HG03457 (cell line): ENCODE measurements around the gene SOCS6.

Experiments
- ATAC-seq: cut with Tn5 transposase; IDR thresholded peaks from one replicate; pipeline ENCODE4 v1.9.1; 2021; ENCODE audit warnings: moderate number of reproducible peaks; ENCODE audit not compliant: unreplicated experiment

The SOCS6 gene

DNA sequence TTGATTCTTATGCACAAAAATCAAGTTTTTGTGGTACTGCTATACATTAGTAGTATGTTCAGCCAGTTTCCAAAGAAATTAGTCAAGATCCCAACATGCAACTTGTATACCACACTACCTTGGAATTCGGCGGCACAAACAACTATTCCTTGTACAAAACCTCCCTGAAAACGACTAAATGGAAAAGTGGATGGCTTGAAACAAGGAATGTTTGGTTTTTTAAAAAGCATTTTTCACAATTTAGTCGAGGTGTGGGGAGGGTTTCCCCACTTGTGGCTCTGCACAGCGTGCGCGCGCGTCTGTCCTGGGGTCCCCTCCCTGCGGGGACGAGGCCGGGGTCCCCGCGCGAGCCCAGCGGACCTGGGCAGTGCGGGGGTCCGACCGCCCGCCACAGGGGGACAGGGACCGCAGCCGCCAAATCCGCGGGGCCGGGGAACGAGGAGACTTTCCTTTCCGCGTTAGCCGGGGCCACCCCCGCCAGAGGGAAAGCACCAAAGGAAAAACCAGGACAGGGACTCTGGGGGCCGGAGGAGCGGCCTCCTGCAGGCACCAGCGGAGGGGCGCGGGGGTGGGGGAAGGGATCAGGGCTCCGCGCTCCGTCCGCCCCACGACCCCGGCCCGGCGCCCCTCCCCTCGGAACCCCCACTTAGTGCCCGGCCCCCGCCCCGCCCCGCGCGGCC, 534 bp upstream of the SOCS6 start:
- peak; percentile 17 for ATAC-seq

DNA sequence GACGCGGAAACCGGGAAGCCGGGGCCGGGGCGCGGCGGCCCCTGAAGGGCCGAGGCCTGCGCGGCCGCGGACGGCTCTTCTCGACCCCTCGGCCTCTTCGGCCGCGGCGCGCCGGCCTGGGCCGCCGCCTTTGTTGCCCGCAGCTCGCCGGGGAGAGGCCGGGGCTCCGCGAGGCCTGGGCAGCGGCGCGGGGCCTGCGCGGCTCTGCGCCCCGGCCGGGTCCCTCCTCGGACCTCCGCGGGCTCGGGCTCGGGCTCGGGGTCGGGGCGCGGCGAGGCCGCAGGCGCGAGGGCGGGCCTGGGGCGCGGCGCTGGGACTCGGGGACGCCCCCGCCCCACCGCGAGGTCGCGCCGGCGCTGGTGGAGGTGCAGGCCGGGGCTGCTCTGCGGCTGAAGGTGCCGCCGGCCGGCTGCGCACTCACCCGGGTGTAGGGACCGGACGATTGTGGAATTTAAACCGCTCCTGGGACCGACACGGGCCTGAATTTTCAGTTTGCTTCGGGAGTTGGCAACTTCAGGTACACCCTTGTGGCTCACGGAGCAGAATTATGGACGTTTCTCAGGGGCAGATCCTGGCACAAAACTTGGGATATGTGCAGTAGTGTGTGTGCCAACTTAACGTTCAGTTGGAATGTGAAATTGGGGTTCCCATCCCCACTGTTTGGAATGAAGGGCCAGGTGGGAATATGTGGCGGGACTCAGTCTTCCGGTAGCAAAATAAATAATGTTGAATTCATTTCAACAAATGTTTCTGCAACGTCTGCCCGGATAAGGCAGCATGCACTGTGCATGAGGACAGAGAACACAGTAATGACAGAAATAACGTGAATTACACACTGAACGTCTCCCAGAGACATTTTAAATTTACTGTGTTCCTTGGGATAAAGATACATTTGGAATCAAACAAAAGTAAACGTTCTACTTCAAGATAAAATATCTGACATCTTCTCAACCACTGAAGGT, 787 bp downstream of the SOCS6 start:
- ATAC-seq, result peak; percentile 39

DNA sequence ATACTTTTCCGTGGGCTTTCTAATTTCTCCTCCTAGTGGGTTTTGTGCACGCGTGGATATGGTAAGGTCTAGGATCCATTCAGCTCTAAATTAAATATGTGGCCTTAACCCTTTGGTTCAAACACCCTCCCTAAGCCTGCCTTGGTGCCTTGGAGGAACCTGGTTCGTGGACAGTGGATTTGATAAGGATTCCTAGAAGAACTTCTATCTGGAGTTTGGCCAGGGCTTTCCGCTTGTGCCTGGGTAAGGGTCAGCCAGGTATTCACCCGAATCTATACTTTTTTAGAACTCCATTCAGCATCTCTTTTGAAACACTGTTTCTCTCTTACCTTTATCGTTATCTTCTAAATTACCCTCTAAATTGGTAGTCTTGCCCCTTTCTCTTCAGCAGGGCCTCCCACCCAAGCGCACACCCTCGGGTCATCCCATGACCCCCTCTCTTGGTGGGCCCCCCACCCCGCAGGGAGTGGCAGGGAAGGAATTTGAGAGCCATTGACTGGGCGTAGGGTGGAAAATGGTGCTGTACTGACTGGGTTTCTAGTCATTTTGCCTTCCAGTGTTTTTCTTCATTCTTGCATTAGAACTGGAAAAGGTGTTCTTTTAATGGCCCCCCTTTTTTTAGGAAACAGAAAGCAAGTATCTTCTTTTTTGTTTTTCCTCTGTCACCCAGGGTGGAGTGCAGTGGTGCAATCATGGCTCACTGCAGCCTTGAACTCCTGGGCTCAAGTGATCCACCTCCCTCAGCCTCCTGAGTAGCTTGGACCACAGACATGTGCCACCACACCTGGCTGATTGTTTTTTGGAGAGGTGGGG, 1.8 kb downstream of the SOCS6 start:
- no peak for ATAC-seq

DNA sequence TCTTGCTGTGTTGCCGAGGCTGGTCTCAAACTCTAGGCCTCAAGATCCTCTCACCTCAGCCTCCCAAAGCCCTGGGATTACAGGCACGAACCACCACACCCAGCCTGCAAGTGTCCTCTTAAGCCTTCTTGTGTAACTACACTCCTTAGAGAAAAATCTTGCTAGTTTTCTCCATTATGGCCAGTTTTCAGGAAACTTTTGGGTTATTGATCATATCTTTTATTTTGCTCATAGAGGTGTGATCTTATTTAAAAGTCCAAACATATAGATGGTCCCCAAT, 2.4 kb downstream of the SOCS6 start:
- no peak for ATAC-seq

DNA sequence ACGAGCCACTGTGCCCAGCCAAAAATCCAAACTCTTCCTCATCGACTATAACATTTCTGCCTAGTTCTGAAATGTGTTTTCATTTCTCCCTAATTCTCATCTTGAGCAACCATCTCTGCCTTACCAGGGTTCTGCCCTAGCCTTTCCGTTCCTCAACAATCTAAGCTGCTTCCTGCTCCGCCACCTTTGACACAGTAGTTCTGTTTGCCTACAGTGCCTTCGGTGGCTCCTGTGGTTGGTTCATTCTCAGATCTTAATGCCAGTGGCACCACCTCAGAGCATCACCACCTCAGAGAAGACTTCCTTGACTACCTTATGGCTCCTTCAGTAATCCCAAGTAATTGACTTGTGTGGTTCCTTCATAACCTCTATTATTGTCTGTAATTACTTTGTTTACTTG, 3.8 kb downstream of the SOCS6 start:
- ATAC-seq, result no peak

DNA sequence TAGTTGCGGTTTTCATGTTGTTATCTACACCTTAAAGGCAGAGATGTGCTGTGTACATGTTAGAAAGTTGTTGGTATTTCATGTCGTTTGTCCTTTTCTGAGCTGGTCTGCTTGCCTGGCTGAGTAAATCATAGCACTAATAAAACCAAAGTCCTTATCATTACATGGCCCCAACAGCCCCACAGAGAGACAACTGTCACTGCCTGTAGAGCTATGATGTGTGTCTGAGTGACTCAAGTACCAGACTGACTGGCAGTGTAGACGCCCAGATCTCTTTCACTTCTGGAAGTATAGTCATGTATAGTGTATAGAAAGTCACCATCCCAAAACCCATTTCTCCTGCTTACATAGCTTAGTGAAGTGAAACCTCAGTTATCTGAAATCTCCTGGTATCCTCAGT, 4.3 kb downstream of the SOCS6 start:
- no peak for ATAC-seq

DNA sequence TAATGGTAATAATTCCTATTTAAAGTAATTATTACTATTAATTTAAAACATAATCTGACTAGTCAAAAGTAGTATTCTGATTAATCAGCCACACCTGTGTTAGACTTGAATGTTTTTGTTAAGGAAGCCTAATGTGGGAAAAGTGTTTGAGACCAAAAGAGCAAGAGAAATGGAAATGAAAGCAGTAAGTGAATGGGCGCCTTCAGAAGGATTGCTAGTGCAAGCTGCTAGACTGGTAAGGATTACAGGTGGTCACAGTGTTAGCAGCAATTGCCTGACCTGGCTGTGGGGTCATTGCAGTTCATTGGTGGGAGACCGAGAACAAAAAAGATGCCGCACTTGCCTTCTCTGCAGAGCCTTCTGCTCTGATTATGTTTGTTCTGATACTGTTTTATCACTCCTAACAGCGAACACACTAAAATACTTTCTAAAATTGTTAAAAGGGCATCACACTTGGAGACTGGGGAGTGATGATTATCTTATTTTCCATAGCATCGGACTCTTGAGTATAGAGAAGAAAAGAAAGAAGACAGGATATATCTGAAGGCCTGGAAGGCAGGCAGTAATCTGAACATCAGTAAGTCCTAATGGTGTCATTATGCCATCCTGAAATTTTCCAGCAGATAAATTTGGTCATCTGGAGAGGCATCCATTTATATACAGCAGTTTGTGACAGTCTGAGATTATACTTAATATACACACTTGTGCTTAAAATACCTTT, 5.8 kb downstream of the SOCS6 start:
- ATAC-seq, result no peak

DNA sequence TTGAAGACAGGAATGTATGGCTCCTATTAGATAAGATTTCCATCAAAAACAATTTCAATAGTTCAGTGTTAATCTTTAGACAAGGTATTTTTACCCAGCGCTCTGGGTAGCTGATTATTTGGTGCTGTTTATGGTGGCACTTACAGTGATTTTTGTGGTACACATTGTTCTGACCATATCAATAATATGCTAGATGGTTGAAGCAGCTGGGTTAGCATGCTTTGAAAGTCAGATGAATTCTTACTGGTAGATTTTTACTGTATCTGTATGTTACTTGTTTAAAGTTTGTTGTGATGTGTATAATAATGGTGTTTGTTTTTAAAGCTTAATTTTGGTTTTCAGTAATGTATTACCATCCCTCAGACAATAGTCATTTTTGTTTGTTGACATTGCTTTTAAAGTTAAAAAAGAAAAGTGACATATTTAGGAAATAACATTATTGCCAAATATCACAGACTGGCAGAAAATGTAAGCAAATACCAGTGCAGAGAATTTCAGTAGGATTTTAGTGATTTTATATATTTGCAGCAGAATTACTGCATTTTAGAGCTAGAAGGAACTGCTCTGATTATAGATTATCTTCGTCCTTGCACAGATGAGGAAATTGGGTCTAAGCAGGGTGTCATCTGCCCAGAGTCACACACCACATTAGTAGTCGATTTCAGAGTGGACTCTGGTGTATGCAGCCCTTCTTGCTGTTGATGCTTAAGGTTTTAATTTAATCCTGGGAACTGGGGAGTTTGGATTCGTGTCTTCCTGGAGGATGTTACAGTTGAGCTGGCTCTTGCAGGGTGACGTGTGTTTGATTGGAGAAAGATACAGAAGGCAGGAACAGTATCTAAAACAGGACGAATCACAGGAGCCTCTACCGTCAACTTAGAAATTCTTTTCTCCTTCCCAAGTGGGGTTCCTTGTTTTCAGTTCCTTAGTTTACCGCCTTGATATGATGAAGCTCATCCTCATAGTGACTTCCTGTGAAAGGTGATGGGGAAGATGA, 6.6 kb downstream of the SOCS6 start:
- ATAC-seq, result no peak

DNA sequence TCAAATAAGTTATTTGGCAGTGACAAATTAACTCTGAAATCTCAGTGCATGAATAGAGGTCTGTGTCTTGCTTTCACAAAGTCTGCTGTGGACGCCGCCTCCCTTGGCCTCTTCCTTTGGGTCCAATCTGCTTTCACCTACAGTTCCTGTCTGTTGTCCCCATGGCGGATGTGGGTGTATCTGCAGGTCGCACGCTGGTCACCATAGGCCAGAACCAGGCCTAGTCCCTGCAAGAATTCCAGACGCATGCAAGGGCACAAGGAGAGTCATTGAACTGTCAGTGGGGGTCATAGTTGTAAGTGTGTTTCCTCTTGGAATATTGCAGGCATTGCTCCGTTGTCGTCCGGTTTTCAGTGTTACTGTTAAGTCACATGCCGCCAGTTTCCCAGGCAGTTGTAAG, 7.4 kb downstream of the SOCS6 start:
- no peak for ATAC-seq

DNA sequence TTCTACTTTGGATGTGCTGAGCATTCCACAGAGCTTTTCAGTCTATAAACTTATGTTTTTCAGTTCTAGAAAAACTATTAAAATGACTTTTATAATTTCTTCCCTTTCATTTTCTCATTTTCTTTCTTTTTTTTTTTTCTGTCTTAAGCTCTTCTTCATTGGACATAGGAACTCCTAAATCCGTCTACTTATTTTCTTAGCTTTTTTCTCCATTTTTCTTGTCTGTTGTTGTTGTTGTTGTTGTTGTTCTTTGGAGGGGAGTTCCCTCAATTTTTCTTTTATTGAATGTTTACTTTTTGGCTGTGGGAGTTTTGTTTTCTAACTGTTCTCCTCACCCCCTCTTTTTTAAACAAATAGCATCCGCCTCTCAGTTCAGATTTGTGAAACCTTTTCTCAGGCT, 7.9 kb downstream of the SOCS6 start:
- no peak for ATAC-seq

DNA sequence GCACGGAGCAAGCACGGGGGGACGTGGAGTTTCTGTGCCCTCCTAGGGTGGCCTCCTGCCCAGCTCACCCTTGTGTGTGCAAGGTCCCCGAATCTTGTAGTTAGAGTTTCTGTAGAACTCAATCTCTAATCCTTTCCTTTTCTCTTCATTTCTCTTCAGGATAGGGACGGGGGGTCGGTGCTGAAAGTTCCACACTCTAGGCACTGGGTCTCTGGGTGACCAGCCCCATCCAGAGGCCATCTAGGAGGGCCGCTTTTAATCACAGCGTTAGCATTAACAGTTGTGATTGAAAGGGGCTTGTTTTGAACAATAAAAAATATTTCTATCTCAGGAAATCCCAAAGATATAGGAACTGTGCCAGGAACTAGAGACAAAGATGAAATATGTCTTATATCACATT, 10.5 kb downstream of the SOCS6 start:
- ATAC-seq, result no peak

DNA sequence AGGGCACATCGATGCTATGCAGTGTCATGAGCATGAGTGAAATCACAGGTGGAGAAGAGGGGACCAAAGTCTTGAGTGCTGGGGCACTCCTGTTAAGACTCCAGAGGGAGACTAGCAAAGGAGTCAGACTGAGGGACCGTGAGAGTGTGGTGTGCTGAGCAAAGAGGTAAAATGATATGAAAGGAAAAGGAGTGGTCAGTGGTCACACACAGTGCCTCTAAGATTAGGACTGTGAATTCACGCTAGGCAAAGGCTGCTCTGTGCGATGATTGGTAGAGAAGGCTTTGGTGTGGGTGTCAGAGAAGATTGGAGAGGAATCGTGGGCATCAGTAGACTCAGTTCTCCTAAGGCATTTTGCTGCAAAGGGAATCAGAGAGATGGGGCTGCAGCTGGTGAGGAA, 12.8 kb downstream of the SOCS6 start:
- no peak for ATAC-seq

DNA sequence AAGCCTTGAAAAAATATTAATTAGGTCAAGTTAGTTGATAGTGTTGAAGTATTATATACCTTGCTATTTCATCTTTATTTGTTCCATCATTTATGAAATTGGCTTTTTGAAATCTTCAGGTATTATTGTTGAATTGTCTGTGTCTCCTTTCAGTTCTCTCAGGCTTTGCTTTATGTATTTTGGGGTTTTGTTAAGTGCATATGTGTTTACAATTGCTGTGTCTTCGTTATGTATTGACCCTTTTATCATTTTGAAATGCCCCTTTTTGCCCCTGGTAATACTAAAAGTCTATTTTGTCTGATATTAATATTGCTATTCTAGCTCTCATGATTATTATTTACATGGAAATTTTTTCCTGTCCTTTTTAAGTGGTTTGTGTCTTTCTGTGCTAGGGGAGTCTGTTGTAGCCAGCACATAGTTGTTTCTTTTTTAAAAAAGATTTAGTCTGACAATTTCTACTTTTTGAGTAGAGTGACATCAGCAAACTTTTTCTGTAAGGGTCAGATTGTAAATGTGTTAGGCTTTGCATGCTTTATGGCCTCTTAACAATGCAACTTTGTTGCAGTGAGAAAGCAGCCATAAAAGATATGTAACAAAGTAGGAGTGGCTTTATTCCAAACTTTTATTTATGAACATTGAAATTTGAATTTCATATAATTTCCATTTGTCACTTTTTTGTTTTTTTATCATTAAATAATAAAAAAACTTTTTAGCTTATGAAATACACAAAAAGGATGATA, 19.9 kb downstream of the SOCS6 start:
- no peak for ATAC-seq

DNA sequence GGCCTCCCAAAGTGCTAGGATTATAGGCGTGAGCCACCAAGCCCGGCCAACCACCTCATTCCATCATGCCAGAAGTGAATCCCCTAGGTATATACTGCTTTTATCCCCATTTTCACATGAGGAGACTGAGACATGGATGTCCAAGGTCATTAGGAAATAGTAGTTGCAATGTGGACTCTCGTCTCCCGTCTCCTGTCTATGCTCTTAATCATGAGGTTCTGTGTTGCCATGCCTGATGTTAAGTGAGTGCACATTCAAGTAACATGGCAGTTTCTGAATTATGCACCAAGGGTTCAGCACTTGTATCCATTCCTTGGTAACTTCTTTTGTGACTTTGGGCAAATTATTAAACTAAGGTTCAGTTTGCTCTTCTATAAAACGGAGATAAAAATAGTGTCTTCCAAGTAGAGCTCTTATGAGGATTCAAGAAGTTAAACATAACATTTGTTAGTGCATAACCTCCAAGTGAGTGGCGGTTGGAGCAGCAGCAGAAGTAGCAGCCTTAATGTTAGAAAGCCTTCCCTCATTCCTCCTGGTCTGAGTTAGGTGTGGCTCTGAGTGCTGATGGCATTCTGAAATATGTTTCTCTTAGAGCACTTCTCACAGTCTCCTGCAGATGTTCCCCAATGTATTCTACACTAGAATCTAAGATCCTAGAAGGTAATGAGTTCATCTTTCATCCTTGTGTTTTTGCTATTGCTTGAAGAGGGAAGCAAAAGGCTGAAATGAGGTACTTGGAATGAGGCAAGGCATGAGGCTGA, 21.9 kb downstream of the SOCS6 start:
- ATAC-seq, result no peak

DNA sequence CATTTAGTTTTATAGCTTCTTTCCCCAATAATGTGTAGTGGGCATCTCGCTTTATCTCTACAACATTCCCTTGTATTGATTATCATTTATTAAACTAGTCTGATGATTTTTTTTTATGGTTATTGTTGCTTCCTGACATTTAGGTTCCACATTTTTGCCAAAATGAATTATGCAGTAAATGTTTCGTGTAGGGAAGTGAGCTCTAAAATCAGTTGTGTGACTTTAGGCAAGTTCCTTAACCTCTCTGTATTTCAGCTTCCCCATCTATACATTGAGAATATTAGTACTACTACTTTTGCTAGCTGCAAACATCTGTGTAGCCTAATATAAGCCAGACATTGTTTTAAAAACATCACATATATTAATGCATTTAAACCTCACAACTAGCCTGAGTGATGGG, 22.9 kb downstream of the SOCS6 start:
- ATAC-seq, result no peak

DNA sequence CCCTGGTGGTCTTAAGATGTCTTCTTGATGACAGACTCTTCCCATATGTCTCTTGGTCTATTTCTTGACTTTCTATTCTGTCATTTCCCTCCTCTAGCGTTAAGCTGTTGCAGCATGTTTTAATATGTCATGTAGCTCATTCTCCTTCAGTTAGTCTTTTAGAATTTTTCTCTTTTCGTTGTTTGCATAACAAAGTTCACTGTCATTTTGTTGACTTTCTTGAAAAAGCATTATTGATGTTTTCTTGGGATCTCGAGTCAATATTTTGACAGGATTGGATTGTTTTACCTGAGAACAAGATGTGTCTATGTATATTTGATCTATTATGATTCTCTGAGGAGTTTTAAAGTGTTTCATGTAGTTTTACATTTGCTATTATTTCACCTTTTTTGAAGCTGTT, 24.8 kb downstream of the SOCS6 start:
- no peak for ATAC-seq

DNA sequence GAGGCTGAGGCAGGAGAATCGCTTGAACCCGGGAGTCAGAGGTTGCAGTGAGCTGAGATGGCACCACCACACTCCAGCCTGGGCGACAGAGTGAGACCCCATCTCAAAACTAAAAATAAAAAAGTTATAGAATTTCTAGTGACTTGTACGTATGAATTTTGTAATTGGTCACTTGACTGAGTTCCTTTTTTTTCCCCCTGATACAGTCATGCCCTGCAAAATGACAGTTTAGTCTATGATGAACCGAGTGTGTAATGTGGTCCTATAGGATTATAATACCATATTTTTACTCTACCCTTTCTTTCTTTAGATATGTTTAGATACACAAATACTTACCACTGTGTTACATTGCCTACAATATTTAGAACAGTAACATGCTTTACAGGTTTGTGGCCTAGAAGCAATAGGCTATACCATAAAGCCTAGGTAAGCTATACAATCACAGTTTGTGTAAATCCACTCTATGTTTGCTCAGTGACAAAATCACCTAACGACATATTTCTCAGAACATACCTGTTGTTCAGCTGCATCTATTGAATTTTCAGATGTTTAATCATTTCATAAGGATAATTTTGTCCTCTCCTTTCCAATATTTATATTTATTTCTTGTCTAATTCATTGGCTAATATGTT, 25.4 kb downstream of the SOCS6 start:
- ATAC-seq, result no peak

DNA sequence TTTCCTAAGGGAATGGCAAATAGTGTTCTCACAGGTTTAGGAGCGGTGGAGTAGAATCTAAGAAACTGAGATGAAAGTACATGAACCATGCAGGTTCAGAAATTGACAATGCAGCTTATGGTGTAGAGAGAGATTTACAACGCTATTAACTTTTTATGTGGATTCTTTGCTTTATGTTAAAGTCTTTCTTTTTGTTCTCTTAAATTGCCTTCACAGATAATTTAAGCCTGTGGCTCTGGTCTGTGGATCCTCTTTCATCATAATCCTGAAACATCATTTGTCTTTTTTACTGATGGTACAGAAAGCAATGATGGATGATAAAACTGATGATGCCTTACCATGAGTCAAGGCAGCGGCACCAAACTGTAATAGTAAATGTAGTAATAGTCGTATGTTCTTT, 30.3 kb downstream of the SOCS6 start:
- no peak for ATAC-seq
